Measurements from ENCODE around the gene RASAL1.

DNA sequence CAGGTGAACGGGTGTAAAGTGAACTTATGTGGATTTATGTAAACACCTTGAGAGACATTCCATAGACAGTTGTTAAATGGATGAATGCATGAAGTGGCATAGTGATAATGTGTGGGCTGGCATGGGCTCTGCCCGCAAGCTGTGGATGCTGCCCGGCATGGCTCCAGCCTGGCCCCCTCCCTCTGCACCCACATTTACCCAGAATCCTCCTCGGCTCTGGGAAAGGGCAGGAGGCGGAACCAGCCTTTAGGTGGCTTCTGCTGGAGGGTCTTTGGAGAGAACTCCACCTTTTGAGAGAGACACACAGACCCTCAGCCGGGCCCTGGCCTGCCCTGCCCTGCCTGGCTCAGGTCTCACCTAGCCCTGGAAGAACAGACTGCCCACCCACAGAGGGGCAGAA lies 18.7 kb downstream of the RASAL1 start:
- TF ChIP-seq, protein P1, sequence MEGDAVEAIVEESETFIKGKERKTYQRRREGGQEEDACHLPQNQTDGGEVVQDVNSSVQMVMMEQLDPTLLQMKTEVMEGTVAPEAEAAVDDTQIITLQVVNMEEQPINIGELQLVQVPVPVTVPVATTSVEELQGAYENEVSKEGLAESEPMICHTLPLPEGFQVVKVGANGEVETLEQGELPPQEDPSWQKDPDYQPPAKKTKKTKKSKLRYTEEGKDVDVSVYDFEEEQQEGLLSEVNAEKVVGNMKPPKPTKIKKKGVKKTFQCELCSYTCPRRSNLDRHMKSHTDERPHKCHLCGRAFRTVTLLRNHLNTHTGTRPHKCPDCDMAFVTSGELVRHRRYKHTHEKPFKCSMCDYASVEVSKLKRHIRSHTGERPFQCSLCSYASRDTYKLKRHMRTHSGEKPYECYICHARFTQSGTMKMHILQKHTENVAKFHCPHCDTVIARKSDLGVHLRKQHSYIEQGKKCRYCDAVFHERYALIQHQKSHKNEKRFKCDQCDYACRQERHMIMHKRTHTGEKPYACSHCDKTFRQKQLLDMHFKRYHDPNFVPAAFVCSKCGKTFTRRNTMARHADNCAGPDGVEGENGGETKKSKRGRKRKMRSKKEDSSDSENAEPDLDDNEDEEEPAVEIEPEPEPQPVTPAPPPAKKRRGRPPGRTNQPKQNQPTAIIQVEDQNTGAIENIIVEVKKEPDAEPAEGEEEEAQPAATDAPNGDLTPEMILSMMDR (optimal IDR thresholded peaks at IDR 0.05 in 1 of 3, IDR thresholded peaks at IDR 0.05 in 1 of 3, conservative IDR thresholded peaks at IDR 0.05 in 1 of 3; ENCODE audit: extremely low read depth in 1 of 3, insufficient read depth in 2 of 3, low read length in 3 of 3) = no peak
- TF ChIP-seq EZH2 (IDR thresholded peaks at IDR 0.05; ENCODE audit: low read length) = no peak

Measured in keratinocyte (primary cell).